ENCODE data around the gene FOS. TPM values are rescaled to one million over a fixed set of nuclear protein-coding genes. Genes with fewer than 3 reads are reported as not detected.

FOS gene
- total and polyA plus RNA-seq, 2 donors (not counting 1 experiment from before 2014, with no cell fraction given): 103 to 4,077 TPM

- peaks cover 0 to 2% of the 10 kb centered on the region in 2 experiments for H3K36me3 ChIP-seq (replicated peaks in 1 of 2; ENCODE audit: control extremely low read depth in 1 of 2, control insufficient read depth in 1 of 2, extremely low read depth in 1 of 2, insufficient read depth in 2 of 2, low read length in 1 of 2)
- ATAC-seq (ENCODE audit: low read depth) (no peak), DNase-seq (no peak)
- H3K9ac ChIP-seq (ENCODE audit: low read length): peak overlapping the region; percentile 0
- peaks cover 4% of the 10 kb centered on the region for H3K79me2 ChIP-seq (ENCODE audit: control insufficient read depth, insufficient read depth, low read length)
- H3K4me1 ChIP-seq (ENCODE audit: control insufficient read depth in 2 of 2, insufficient read depth in 2 of 2, low read length in 2 of 2): peaks cover 33% of the 10 kb centered on the region in 2 donors
- H3K4me1 Mint-ChIP-seq: peaks cover 41% of the 10 kb centered on the region
- no peak overlapping the region for H2AFZ ChIP-seq (ENCODE audit: insufficient read depth, low read depth, low read length, poor library complexity, severe bottlenecking)
- H3K4me2 ChIP-seq (replicated peaks; ENCODE audit: low read depth, low read length, poor library complexity, severe bottlenecking): peak overlapping the region; percentile 99
- POLR2A ChIA-PET: interaction anchor here (0.6 to 1.6 kb wide), 4 partner anchors 9 to 22 kb away, joined by 3 to 7 read pairs (median 4); no protein-coding TSS in a partner anchor
- H3K27me3 Mint-ChIP-seq: peaks cover 32% of the 10 kb centered on the region
- intact Hi-C loops (cut with micrococcal nuclease): no loop called here
- H3K27me3 ChIP-seq (replicated peaks in 1 of 4; ENCODE audit: control extremely low read depth in 1 of 4, control insufficient read depth in 3 of 4, insufficient read depth in 4 of 4, low read length in 3 of 4): peaks cover 0 to 51% (median 26%) of the 10 kb centered on the region in 4 experiments
- 97% methylated on average over 12 of the region's 17 CpGs for WGBS (ENCODE audit: insufficient coverage)
- peak overlapping the region; percentile 99 for H3K4me3 Mint-ChIP-seq
- peaks cover 27% of the 10 kb centered on the region for H4K20me1 ChIP-seq (ENCODE audit: control insufficient read depth, insufficient read depth, low read length, poor library complexity, severe bottlenecking)
- CTCF ChIA-PET: interaction anchor here (1.4 to 1.5 kb wide), 2 partner anchors 15 to 17 kb away, joined by 4 to 7 read pairs; no protein-coding TSS in a partner anchor
- peak overlapping the region in 4 of 5 experiments; percentile 86 to 100 (median 96) for H3K4me3 ChIP-seq (ENCODE audit: control extremely low read depth in 1 of 5, extremely low read depth in 1 of 5, insufficient read depth in 1 of 5, low read depth in 2 of 5, low read length in 4 of 5)
- no peak overlapping the region for H3K27ac Mint-ChIP-seq
- H3K27ac ChIP-seq (ENCODE audit: low read length in 2 of 2): no peak overlapping the region
- peaks cover 0 to 13% (median 0%) of the 10 kb centered on the region in 3 donors for H3K9me3 ChIP-seq (ENCODE audit: control extremely low read depth in 1 of 3, control insufficient read depth in 2 of 3, insufficient read depth in 1 of 3, low read length in 2 of 3)
- TF ChIP-seq CTCF (IDR thresholded peaks at IDR 0.05) (no peak), EZH2 (IDR thresholded peaks at IDR 0.05; ENCODE audit: borderline replicate concordance, insufficient read depth, low read depth, low read length, poor library complexity, severe bottlenecking) (no peak)
- H3K9me3 Mint-ChIP-seq (ENCODE audit: insufficient read depth): no peaks in the 10 kb centered on the region
These were observed 2.4 kb downstream of the FOS start for GRCh38 chr14:75280831-75281653.

GRCh38 chr14:75281654-75282019 lies 3.0 kb downstream of the FOS start:
- CTCF ChIA-PET: interaction anchor here (1.2 to 2.0 kb wide), 3 partner anchors 13 to 43 kb away, joined by 3 to 7 read pairs (median 6); no protein-coding TSS in a partner anchor
- H3K27ac Mint-ChIP-seq: no peak overlapping the region

More at GRCh38 chr14:75281654-75282019, 3.0 kb downstream of the FOS start:
- Histone ChIP-seq H3K9ac (ENCODE audit: low read length) (peak overlapping the region; percentile 0), H3K4me3 (ENCODE audit: control extremely low read depth in 1 of 5, extremely low read depth in 1 of 5, insufficient read depth in 1 of 5, low read depth in 2 of 5, low read length in 4 of 5) (peak overlapping the region in 1 of 5 experiments; percentile 95), H3K4me2 (replicated peaks; ENCODE audit: low read depth, low read length, poor library complexity, severe bottlenecking) (no peak overlapping the region), H3K27me3 (replicated peaks in 1 of 4; ENCODE audit: control extremely low read depth in 1 of 4, control insufficient read depth in 3 of 4, insufficient read depth in 4 of 4, low read length in 3 of 4) (peaks cover 0 to 45% (median 24%) of the 10 kb centered on the region in 4 experiments), H4K20me1 (ENCODE audit: control insufficient read depth, insufficient read depth, low read length, poor library complexity, severe bottlenecking) (peaks cover 27% of the 10 kb centered on the region), H3K27ac (ENCODE audit: low read length in 2 of 2) (no peak overlapping the region), H3K79me2 (ENCODE audit: control insufficient read depth, insufficient read depth, low read length) (peaks cover 4% of the 10 kb centered on the region), H3K4me1 (ENCODE audit: control insufficient read depth in 2 of 2, insufficient read depth in 2 of 2, low read length in 2 of 2) (peaks cover 27% of the 10 kb centered on the region in 2 donors), H3K9me3 (ENCODE audit: control extremely low read depth in 1 of 3, control insufficient read depth in 2 of 3, insufficient read depth in 1 of 3, low read length in 2 of 3) (peaks cover 0 to 13% (median 0%) of the 10 kb centered on the region in 3 donors), H3K36me3 (replicated peaks in 1 of 2; ENCODE audit: control extremely low read depth in 1 of 2, control insufficient read depth in 1 of 2, extremely low read depth in 1 of 2, insufficient read depth in 2 of 2, low read length in 1 of 2) (peaks cover 0 to 2% of the 10 kb centered on the region in 2 experiments), H2AFZ (ENCODE audit: insufficient read depth, low read depth, low read length, poor library complexity, severe bottlenecking) (no peak overlapping the region)
- POLR2A ChIA-PET: interaction anchor here (1.6 kb wide), 1 partner anchor 13 kb away, joined by 5 read pairs; no protein-coding TSS in a partner anchor
- TF ChIP-seq EZH2 (IDR thresholded peaks at IDR 0.05; ENCODE audit: borderline replicate concordance, insufficient read depth, low read depth, low read length, poor library complexity, severe bottlenecking) (no peak), CTCF (IDR thresholded peaks at IDR 0.05) (no peak)
- DNase-seq (peak; percentile 72), ATAC-seq (ENCODE audit: low read depth) (no peak)
- Mint-ChIP-seq H3K4me1 (peaks cover 36% of the 10 kb centered on the region), H3K27me3 (peaks cover 35% of the 10 kb centered on the region), H3K9me3 (ENCODE audit: insufficient read depth) (no peaks in the 10 kb centered on the region), H3K4me3 (peak overlapping the region; percentile 99)
- WGBS (ENCODE audit: insufficient coverage): no CpG with 5 or more reads among the region's 1 CpG
- intact Hi-C loops (cut with micrococcal nuclease): no loop called here
